Mesendoderm (in vitro differentiated cells): ENCODE measurements around the gene MYOM3.
"Not testable (repeated sequence)": the region's sequence is repeated elsewhere in the genome, so short reads cannot be mapped to it uniquely, and the experiment has no call there.

Source experiments
- DNase-seq: peaks from one replicate; pipeline ENCODE4 v3.0.0; 2013
- H2AK5ac ChIP-seq: 2 replicates; pipeline ENCODE4 v1.6.1; 2013; ENCODE audit warnings: low read length, inconsistent platforms
- H2BK120ac ChIP-seq: 2 replicates; pipeline ENCODE4 v1.6.1; 2013; ENCODE audit warnings: low read depth, mild to moderate bottlenecking, low read length, moderate library complexity, mixed read lengths
- H2BK15ac ChIP-seq: replicated peaks from 2 replicates; pipeline ENCODE4 v1.6.1; 2013; ENCODE audit warnings: low read depth, mild to moderate bottlenecking, moderate library complexity
- H2BK5ac ChIP-seq: 2 replicates; pipeline ENCODE4 v1.6.1; 2013; ENCODE audit warnings: low read length, inconsistent platforms
- H3K18ac ChIP-seq: 2 replicates; pipeline ENCODE4 v1.6.1; 2013; ENCODE audit warnings: mild to moderate bottlenecking, low read length, mixed read lengths
- H3K23ac ChIP-seq: one replicate; pipeline ENCODE4 v1.6.1; 2013; ENCODE audit warnings: low read length
- H3K27ac ChIP-seq: 2 replicates; pipeline ENCODE4 v1.5.1; 2013; ENCODE audit warnings: low read depth, mild to moderate bottlenecking, inconsistent platforms, low read length, moderate library complexity
- H3K27me3 ChIP-seq: 2 replicates; pipeline ENCODE4 v1.6.1; 2013; ENCODE audit warnings: low read length, control low read depth, mild to moderate bottlenecking, inconsistent platforms; ENCODE audit not compliant: insufficient read depth, poor library complexity
- H3K36me3 ChIP-seq: 2 replicates; pipeline ENCODE4 v1.6.1; 2013; ENCODE audit warnings: low read length, inconsistent platforms; ENCODE audit not compliant: control insufficient read depth, insufficient read depth
- H3K4ac ChIP-seq: one replicate; pipeline ENCODE4 v1.6.1; 2013; ENCODE audit warnings: low read depth, mild to moderate bottlenecking, low read length, moderate library complexity
- H3K4me1 ChIP-seq: 2 replicates; pipeline ENCODE4 v1.6.1; 2013; ENCODE audit warnings: low read depth, low read length, inconsistent platforms; ENCODE audit not compliant: control insufficient read depth
- H3K4me2 ChIP-seq: 2 replicates; pipeline ENCODE4 v1.6.1; 2013; ENCODE audit warnings: low read length
- H3K4me3 ChIP-seq: 2 replicates; pipeline ENCODE4 v1.5.1; 2013; ENCODE audit warnings: mild to moderate bottlenecking, low read length
- H3K56ac ChIP-seq: one replicate; pipeline ENCODE4 v1.6.1; 2013; ENCODE audit warnings: low read length
- H3K79me1 ChIP-seq: 2 replicates; pipeline ENCODE4 v1.6.1; 2013; ENCODE audit warnings: low read length, inconsistent platforms
- H3K79me2 ChIP-seq: 2 replicates; pipeline ENCODE4 v1.6.1; 2013; ENCODE audit warnings: mild to moderate bottlenecking, low read length; ENCODE audit not compliant: control insufficient read depth, insufficient read depth
- H3K9ac ChIP-seq: 2 replicates; pipeline ENCODE4 v1.6.1; 2013; ENCODE audit warnings: low read length, inconsistent platforms
- H4K5ac ChIP-seq: one replicate; pipeline ENCODE4 v1.6.1; 2013; ENCODE audit warnings: low read length
- H4K8ac ChIP-seq: one replicate; pipeline ENCODE4 v1.6.1; 2013; ENCODE audit warnings: low read depth, mild to moderate bottlenecking, control low read depth, low read length, moderate library complexity
- WGBS: extraction: QIAGEN DNeasy Blood & Tissue Kit; methylation state at CpG from one replicate; pipeline ENCODE4 v1.1.7; 2013; ENCODE audit warnings: low lambda C conversion rate, missing lambda C conversion rate; ENCODE audit not compliant: insufficient coverage; ENCODE audit errors: extremely low coverage; 5-methylcytosine and 5-hydroxymethylcytosine counted together

MYOM3 gene

DNA sequence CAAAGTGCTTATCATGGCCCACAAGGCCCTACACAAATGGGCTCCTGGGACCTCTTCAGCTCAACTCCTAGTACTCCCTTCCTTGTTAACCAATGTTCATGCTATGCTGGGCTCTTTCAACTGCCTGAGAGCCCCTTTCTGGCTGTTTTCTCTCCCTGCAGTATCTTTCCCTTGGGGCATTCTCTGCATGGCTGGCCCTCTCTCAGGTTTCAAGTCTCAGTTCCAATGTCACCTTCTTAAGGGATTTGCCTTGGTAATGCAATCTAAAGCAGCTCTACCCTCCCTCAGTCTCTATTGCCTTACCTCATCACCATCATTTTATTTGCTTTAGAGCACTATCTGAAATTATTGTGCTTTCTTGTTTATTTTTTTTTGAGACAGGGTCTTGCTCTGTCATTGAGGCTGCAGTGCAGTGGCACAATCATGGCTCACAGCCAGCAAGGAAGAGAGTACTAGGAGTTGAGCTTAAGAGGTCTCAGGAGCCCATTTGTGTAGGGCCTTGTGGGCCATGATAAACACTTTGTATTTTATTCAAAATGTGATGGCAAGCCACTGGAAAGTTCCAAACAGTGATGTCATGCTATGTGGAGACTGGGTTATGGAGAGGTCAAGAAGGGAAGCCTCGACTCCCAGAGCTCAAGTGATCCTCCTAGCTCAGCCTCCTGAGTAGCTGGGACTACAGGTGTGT lies 68.4 kb downstream of the MYOM3 start:
- no peak overlapping the region for H2BK120ac ChIP-seq
- no peak overlapping the region for H3K18ac ChIP-seq
- no peaks in the 10 kb centered on the region for H3K36me3 ChIP-seq
- H2BK5ac ChIP-seq = no peak overlapping the region
- no peak overlapping the region for H4K8ac ChIP-seq
- H3K4ac ChIP-seq = no peak overlapping the region
- no peaks in the 10 kb centered on the region for H3K79me1 ChIP-seq
- H3K56ac ChIP-seq = no peak overlapping the region
- H3K23ac ChIP-seq = no peak overlapping the region
- peak; percentile 7 for DNase-seq
- no peak overlapping the region for H3K4me2 ChIP-seq
- no peak overlapping the region for H4K5ac ChIP-seq
- WGBS = no CpG with 5 or more reads among the region's 1 CpG
- no peak overlapping the region for H3K4me3 ChIP-seq
- H2BK15ac ChIP-seq = no peak overlapping the region
- H3K27ac ChIP-seq = no peak overlapping the region
- no peaks in the 10 kb centered on the region for H3K4me1 ChIP-seq
- no peaks in the 10 kb centered on the region for H3K27me3 ChIP-seq
- H3K79me2 ChIP-seq = no peaks in the 10 kb centered on the region
- no peak overlapping the region for H3K9ac ChIP-seq
- H2AK5ac ChIP-seq = no peak overlapping the region

DNA sequence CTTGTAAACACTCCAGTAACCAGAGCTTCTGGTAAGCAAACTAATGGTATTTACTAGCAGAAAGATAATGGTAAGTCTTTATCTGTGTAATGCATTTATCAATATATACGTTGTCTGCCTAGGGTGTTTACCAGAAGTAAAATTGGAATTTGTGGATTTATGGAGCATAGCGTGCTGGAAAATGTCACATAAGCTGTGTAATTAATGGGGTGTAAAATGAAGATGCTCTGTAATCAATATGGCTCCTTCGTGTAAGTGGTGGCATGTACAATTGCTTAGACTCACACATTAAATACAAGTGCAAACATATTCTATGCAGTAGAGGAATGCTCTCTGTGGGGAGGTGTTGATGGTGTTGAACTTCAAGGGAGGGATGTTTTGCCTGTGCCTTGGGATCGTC lies 69.6 kb downstream of the MYOM3 start:
- H3K27ac ChIP-seq = no peak overlapping the region
- H3K18ac ChIP-seq = no peak overlapping the region
- no peak overlapping the region for H2BK120ac ChIP-seq
- no CpG with 5 or more reads among the region's 4 CpGs for WGBS
- H2BK5ac ChIP-seq = no peak overlapping the region
- H3K79me1 ChIP-seq = no peaks in the 10 kb centered on the region
- H3K23ac ChIP-seq = no peak overlapping the region
- H3K79me2 ChIP-seq = no peaks in the 10 kb centered on the region
- H3K4ac ChIP-seq = no peak overlapping the region
- H4K5ac ChIP-seq = no peak overlapping the region
- H3K36me3 ChIP-seq = no peaks in the 10 kb centered on the region
- no peak overlapping the region for H3K4me3 ChIP-seq
- H3K9ac ChIP-seq = no peak overlapping the region
- no peaks in the 10 kb centered on the region for H3K4me1 ChIP-seq
- DNase-seq = no peak
- no peak overlapping the region for H2AK5ac ChIP-seq
- H2BK15ac ChIP-seq = no peak overlapping the region
- H4K8ac ChIP-seq = no peak overlapping the region
- no peak overlapping the region for H3K4me2 ChIP-seq
- H3K27me3 ChIP-seq = no peaks in the 10 kb centered on the region
- no peak overlapping the region for H3K56ac ChIP-seq

DNA sequence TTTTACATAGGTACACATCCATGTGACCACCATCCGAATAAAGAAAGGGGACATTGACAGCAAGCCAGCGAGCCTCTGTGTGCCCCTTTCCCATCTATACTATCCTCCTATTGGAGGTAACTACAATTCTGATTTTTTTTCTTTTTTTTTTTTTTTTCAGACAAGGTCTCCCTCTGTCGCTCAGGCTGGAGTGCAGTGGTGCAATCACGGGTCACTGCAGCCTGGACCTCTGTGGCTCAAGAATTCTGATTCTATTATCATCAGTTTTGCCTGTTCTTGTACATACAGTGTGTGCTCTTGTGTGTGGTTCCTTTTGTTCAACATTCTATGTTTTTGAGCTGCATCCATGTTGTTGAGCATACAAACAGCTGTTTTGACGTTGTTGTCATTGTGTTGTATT lies 75.8 kb downstream of the MYOM3 start:
- no peaks in the 10 kb centered on the region for H3K79me1 ChIP-seq
- no peak overlapping the region for H3K9ac ChIP-seq
- no CpG with 5 or more reads among the region's 5 CpGs for WGBS
- H3K56ac ChIP-seq = no peak overlapping the region
- H3K18ac ChIP-seq = no peak overlapping the region
- no peak for DNase-seq
- H2BK5ac ChIP-seq = no peak overlapping the region
- H3K4me3 ChIP-seq = no peak overlapping the region
- H2BK15ac ChIP-seq = no peak overlapping the region
- no peak overlapping the region for H2AK5ac ChIP-seq
- H3K79me2 ChIP-seq = no peaks in the 10 kb centered on the region
- no peaks in the 10 kb centered on the region for H3K4me1 ChIP-seq
- H3K27me3 ChIP-seq = no peaks in the 10 kb centered on the region
- H3K4ac ChIP-seq = no peak overlapping the region
- H4K5ac ChIP-seq = no peak overlapping the region
- H2BK120ac ChIP-seq = no peak overlapping the region
- no peaks in the 10 kb centered on the region for H3K36me3 ChIP-seq
- H3K4me2 ChIP-seq = no peak overlapping the region
- H3K23ac ChIP-seq = no peak overlapping the region
- no peak overlapping the region for H4K8ac ChIP-seq
- H3K27ac ChIP-seq = no peak overlapping the region

DNA sequence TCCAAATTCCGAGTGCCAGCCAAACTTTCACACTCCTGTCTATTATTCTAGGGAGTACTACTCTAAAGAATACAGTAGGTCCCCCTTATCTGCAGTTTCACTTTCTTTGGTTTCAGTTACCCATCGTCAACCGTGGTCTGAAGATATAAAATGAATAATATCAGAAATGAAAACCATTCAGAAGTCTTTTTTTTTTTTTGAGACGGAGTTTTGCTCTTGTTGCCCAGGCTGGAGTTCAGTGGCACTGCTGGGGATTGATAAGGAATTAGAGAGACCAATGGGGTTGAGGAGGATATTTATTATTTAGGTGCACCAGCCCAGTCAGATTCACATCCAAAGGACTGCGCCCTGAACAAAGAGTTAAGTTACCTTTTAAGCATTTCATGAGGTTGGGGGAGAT lies 79.0 kb downstream of the MYOM3 start:
- Histone ChIP-seq H3K4me1 (no peaks in the 10 kb centered on the region), H3K27ac (no peak overlapping the region), H2BK5ac (no peak overlapping the region), H3K36me3 (no peaks in the 10 kb centered on the region), H2AK5ac (no peak overlapping the region), H3K9ac (no peak overlapping the region), H3K27me3 (no peaks in the 10 kb centered on the region), H4K5ac (no peak overlapping the region), H3K4me2 (no peak overlapping the region), H3K79me1 (no peaks in the 10 kb centered on the region), H3K79me2 (no peaks in the 10 kb centered on the region), H2BK15ac (no peak overlapping the region), H2BK120ac (no peak overlapping the region), H3K18ac (no peak overlapping the region), H3K4ac (no peak overlapping the region), H3K56ac (no peak overlapping the region), H4K8ac (no peak overlapping the region), H3K4me3 (no peak overlapping the region), H3K23ac (no peak overlapping the region)
- DNase-seq = no peak
- WGBS = no CpG with 5 or more reads among the region's 5 CpGs

DNA sequence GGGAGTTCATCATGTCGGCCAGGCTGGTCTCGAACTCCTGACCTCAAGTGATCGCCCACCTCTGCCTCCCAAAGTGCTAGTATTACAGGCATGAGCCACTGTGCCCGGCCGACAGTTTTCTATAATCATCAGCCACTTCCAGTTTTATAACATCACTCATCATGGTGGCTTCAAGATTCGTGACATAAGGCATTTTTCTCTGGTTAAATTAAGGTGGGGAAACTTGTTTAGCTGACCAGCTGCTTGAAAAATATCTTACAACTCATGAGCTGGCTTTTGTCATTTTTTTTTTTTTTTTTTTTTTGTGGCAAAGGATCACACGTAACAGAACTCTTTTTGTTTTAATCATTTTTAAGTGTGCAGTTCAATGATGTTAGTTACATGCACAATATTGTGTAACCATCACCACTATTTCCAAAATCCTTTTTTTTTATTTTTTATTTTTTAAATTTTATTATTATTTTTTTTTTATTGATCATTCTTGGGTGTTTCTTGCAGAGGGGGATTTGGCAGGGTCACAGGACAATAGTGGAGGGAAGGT lies 80.9 kb downstream of the MYOM3 start:
- H3K4me2 ChIP-seq, H2AK5ac ChIP-seq, H3K79me1 ChIP-seq, H3K23ac ChIP-seq, H3K18ac ChIP-seq, H3K27me3 ChIP-seq, H4K5ac ChIP-seq, H2BK15ac ChIP-seq, H3K4ac ChIP-seq, H3K79me2 ChIP-seq, H2BK5ac ChIP-seq, DNase-seq, H3K27ac ChIP-seq, H3K4me3 ChIP-seq, H3K4me1 ChIP-seq, H2BK120ac ChIP-seq, H3K36me3 ChIP-seq, H3K9ac ChIP-seq, H3K56ac ChIP-seq, H4K8ac ChIP-seq: not testable (repeated sequence)
- WGBS = no CpG with 5 or more reads among the region's 7 CpGs
